Osteoblast (primary cell): ENCODE data around the gene PCDHGA1. TPM values are rescaled to one million over a fixed set of nuclear protein-coding genes. Genes with fewer than 3 reads are reported as not detected.
A peak's percentile ranks its signal among the peaks of the same experiment; 100 is the strongest.
"Not testable (repeated sequence)": the region's sequence is repeated elsewhere in the genome, so short reads cannot be mapped to it uniquely, and the experiment has no call there.

ENCODE experiments used
- DNase-seq: peaks from one replicate; pipeline ENCODE4 v3.0.0; 2011; ENCODE audit warnings: low spot score, mixed read lengths; ENCODE audit not compliant: insufficient read length; ENCODE audit errors: missing footprints
- H2AFZ ChIP-seq: 2 replicates; pipeline ENCODE4 v1.6.0; 2011; ENCODE audit warnings: mild to moderate bottlenecking, low read length
- H3K27ac ChIP-seq: 2 replicates; pipeline ENCODE4 v1.5.1; 2011; ENCODE audit warnings: mild to moderate bottlenecking, low read depth, low read length, moderate library complexity
- H3K27me3 ChIP-seq: 2 replicates; pipeline ENCODE4 v1.6.0; 2012; ENCODE audit warnings: mild to moderate bottlenecking, control low read depth, inconsistent platforms, low read length, moderate library complexity; ENCODE audit not compliant: insufficient read depth
- H3K36me3 ChIP-seq: 2 replicates; pipeline ENCODE4 v1.5.1; 2011; ENCODE audit warnings: mild to moderate bottlenecking, low read length, control low read depth, moderate library complexity; ENCODE audit not compliant: insufficient read depth
- H3K4me1 ChIP-seq: 2 replicates; pipeline ENCODE4 v1.5.1; 2011; ENCODE audit warnings: mild to moderate bottlenecking, low read length, control low read depth, moderate library complexity; ENCODE audit not compliant: insufficient read depth
- H3K4me2 ChIP-seq: 2 replicates; pipeline ENCODE4 v1.6.0; 2011; ENCODE audit warnings: mild to moderate bottlenecking, low read length; ENCODE audit not compliant: insufficient read depth
- H3K4me3 ChIP-seq: fragments of 200-600 bp; sonication (generic); 3 replicates; pipeline ENCODE4 v1.5.1; 2012; ENCODE audit warnings: mild to moderate bottlenecking, low read length, inconsistent platforms; ENCODE audit not compliant: insufficient read depth
- H3K79me2 ChIP-seq: 2 replicates; pipeline ENCODE4 v1.6.0; 2012; ENCODE audit warnings: mild to moderate bottlenecking, low read length, control low read depth, inconsistent platforms; ENCODE audit not compliant: insufficient read depth
- H3K9me3 ChIP-seq: 2 replicates; pipeline ENCODE4 v1.5.1; 2011; ENCODE audit warnings: low read depth, low read length, control low read depth
- H4K20me1 ChIP-seq: 2 replicates; pipeline ENCODE4 v1.6.0; 2012; ENCODE audit warnings: mild to moderate bottlenecking, low read length, control low read depth; ENCODE audit not compliant: insufficient read depth
- total RNA-seq: library from RNA; depleted of rRNA; stranded (reverse); fragments of >200 nt; gene quantifications from 2 replicates; pipeline ENCODE4 v1.2.3, GENCODE V29; 2012
- TF ChIP-seq, protein P1 (sequence below): IDR thresholded peaks from 2 replicates; pipeline ENCODE4 v1.5.1; 2011; ENCODE audit warnings: mild to moderate bottlenecking, low read depth, low read length, moderate library complexity; ENCODE audit errors: extremely low read depth

The PCDHGA1 gene
- total RNA-seq, 1 donor: 1.1 TPM

DNA sequence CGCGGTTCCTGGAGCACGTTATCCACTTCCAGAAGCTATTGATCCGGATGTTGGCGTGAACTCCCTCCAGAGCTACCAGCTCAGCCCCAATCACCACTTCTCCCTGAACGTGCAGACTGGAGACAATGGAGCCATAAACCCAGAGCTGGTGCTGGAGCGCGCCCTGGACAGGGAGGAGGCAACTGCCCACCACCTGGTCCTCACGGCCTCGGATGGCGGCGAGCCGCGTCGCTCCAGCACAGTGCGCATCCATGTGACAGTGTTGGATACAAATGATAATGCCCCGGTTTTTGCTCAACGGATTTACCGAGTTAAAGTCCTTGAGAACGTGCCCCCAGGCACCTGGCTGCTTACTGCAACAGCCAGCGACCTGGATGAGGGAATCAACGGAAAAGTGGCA, 73.1 kb downstream of the PCDHGA1 start:
- H3K4me3 ChIP-seq: peak overlapping the region; percentile 58
- peak overlapping the region; percentile 61 for H3K4me2 ChIP-seq
- peaks cover 18% of the 10 kb centered on the region for H3K9me3 ChIP-seq

GRCh38 chr5:141407790-141408505, 77.6 kb downstream of the PCDHGA1 start, which contains the start of gene PCDHGB6:
Gene PCDHGB6, plus strand, starts transcription at chr5:141408021. Its CDS starts 182 bp downstream, at chr5:141408203.
- Histone ChIP-seq H3K4me2 (peak within 1 kb of the TSS; percentile 28), H3K4me3 (peak within 1 kb of the TSS; percentile 60)
- H3K27ac ChIP-seq, H3K36me3 ChIP-seq, H2AFZ ChIP-seq, H4K20me1 ChIP-seq, H3K79me2 ChIP-seq, H3K4me1 ChIP-seq, H3K9me3 ChIP-seq, H3K27me3 ChIP-seq: not testable (repeated sequence)
- DNase-seq: peak; percentile 89
- TF ChIP-seq, protein P1, sequence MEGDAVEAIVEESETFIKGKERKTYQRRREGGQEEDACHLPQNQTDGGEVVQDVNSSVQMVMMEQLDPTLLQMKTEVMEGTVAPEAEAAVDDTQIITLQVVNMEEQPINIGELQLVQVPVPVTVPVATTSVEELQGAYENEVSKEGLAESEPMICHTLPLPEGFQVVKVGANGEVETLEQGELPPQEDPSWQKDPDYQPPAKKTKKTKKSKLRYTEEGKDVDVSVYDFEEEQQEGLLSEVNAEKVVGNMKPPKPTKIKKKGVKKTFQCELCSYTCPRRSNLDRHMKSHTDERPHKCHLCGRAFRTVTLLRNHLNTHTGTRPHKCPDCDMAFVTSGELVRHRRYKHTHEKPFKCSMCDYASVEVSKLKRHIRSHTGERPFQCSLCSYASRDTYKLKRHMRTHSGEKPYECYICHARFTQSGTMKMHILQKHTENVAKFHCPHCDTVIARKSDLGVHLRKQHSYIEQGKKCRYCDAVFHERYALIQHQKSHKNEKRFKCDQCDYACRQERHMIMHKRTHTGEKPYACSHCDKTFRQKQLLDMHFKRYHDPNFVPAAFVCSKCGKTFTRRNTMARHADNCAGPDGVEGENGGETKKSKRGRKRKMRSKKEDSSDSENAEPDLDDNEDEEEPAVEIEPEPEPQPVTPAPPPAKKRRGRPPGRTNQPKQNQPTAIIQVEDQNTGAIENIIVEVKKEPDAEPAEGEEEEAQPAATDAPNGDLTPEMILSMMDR: peak; percentile 56

More for the DNA sequence above, 73.1 kb downstream of the PCDHGA1 start:
- H2AFZ ChIP-seq: no peak overlapping the region
- no peaks in the 10 kb centered on the region for H3K79me2 ChIP-seq
- no peaks in the 10 kb centered on the region for H3K4me1 ChIP-seq
- TF ChIP-seq, protein P1: no peak
- H4K20me1 ChIP-seq: peaks cover 3% of the 10 kb centered on the region
- H3K36me3 ChIP-seq: peaks cover 4% of the 10 kb centered on the region
- no peak overlapping the region for H3K27ac ChIP-seq
- no peaks in the 10 kb centered on the region for H3K27me3 ChIP-seq
- DNase-seq: no peak

- TF ChIP-seq, protein P1: no peak
- no peak overlapping the region for H2AFZ ChIP-seq
- H3K27ac ChIP-seq: no peak overlapping the region
- peaks cover 3% of the 10 kb centered on the region for H3K9me3 ChIP-seq
- H3K4me3 ChIP-seq: no peak overlapping the region
- no peaks in the 10 kb centered on the region for H3K79me2 ChIP-seq
- H3K36me3 ChIP-seq: no peaks in the 10 kb centered on the region
- no peak for DNase-seq
- no peaks in the 10 kb centered on the region for H3K4me1 ChIP-seq
- H3K27me3 ChIP-seq: peaks cover 11% of the 10 kb centered on the region
- H4K20me1 ChIP-seq: peaks cover 3% of the 10 kb centered on the region
- no peak overlapping the region for H3K4me2 ChIP-seq
Measured at GRCh38 chr5:141409598-141410306, 79.4 kb downstream of the PCDHGA1 start.

DNA sequence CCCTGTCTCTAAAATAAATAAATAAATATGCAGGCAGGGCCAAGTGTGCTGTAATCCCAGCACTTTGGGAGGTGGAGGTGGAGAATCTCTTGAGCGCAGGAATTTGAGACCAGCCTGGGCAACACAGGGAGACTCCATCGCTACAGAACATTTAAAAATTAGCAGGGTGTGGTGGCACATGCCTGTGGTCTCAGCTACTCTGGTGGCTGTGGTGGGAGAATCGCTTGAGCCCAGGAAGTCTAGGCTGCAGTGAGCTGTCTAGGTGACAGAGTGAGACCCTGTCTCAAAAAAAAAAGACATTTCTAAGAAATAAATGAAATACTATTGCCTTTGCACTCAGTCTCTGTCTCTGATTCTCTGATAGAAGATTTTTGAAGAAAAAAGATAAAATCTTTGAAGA, 81.3 kb downstream of the PCDHGA1 start:
- Histone ChIP-seq H3K79me2 (no peaks in the 10 kb centered on the region), H4K20me1 (no peaks in the 10 kb centered on the region), H3K4me1 (no peaks in the 10 kb centered on the region), H3K36me3 (no peaks in the 10 kb centered on the region), H2AFZ (no peak overlapping the region), H3K4me2 (no peak overlapping the region), H3K9me3 (peaks cover 3% of the 10 kb centered on the region), H3K4me3 (no peak overlapping the region), H3K27me3 (peaks cover 11% of the 10 kb centered on the region), H3K27ac (no peak overlapping the region)
- no peak for DNase-seq
- TF ChIP-seq, protein P1: no peak
